Measurements from ENCODE around the gene AURKAIP1. TPM values are rescaled to one million over a fixed set of nuclear protein-coding genes. Genes with fewer than 3 reads are reported as not detected.

AURKAIP1 gene
- total and polyA plus RNA-seq, 9 of the 15 experiments (the other 6 are each of a cell fraction or from before 2014, with no cell fraction given): 7.8 to 478 (median 92.0) TPM

GRCh38 chr1:1344655-1345361, 30.2 kb downstream of the AURKAIP1 start:
- H3K36me3 ChIP-seq (ENCODE audit: control insufficient read depth, insufficient read depth, low read length): peaks cover 53% of the 10 kb centered on the region; the same call in 2 of the 3 replicates
- ChIA-PET CTCF (ENCODE audit: low intra/inter-chr PET ratio) (no interaction called here), POLR2A (interaction anchor here (0.6 to 4.8 kb wide), 5 partner anchors 9 to 447 kb away, joined by 3 to 22 read pairs (median 5); partner anchors contain the start of gene AURKAIP1)
- DNase-seq (ENCODE audit: extremely low read depth in 1 of 4, low spot score in 3 of 4) (peak; percentile 56 to 63 (median 60)), FAIRE-seq (no peak), ATAC-seq (peak; percentile 59)
- H3K27me3 ChIP-seq (ENCODE audit: control insufficient read depth in 2 of 2, insufficient read depth in 2 of 2, low read length in 2 of 2): no peaks in the 10 kb centered on the region
- no peak overlapping the region for H2AFZ ChIP-seq (ENCODE audit: low read depth, low read length)
- 72% methylated on average over 15 of the region's 15 CpGs for WGBS (ENCODE audit: insufficient coverage, low coverage, missing lambda C conversion rate)
- H3K9me1 ChIP-seq (ENCODE audit: control insufficient read depth, insufficient read depth, low read length): peaks cover 8% of the 10 kb centered on the region
- H3K4me3 ChIP-seq: no peak overlapping the region
- H3K27ac ChIP-seq (ENCODE audit: extremely low read depth, low read depth, low read length): peak overlapping the region; percentile 46; the same call in 2 of the 3 replicates
- H3K9me3 ChIP-seq (replicated peaks; ENCODE audit: control insufficient read depth, insufficient read depth, low read depth, low read length): 0 out of 2 replicates have a peak, but pooled peaks cover 2% of the 10 kb centered on the region
- H3K9ac ChIP-seq (ENCODE audit: insufficient read depth in 1 of 2, low read depth in 2 of 2, low read length in 2 of 2): peak overlapping the region; percentile 10 to 98; a peak in 3 of 4 replicates
- BruUV-seq (replicated peaks): no TSS peak
- peaks cover 47% of the 10 kb centered on the region; the same call in 1 of the 2 replicates for H4K20me1 ChIP-seq (replicated peaks; ENCODE audit: control insufficient read depth, insufficient read depth, low read length)
- intact Hi-C loops (cut with micrococcal nuclease): no loop called here
- no peak overlapping the region for H3K4me2 ChIP-seq (ENCODE audit: insufficient read depth, low read length)
- in situ Hi-C loops (cut with MboI): no loop called here
- H3K79me2 ChIP-seq (ENCODE audit: control insufficient read depth, insufficient read depth, low read length): peaks cover 65% of the 10 kb centered on the region
- H3K4me1 ChIP-seq (replicated peaks in 1 of 2; ENCODE audit: control insufficient read depth in 2 of 2, insufficient read depth in 2 of 2, low read length in 2 of 2): peaks cover 9 to 88% of the 10 kb centered on the region in 2 experiments; a peak in 3 of 5 replicates
- TF ChIP-seq FOXP1 (CRISPR knock-in tag; IDR thresholded peaks at IDR 0.05): 0 out of 2 replicates have a peak, but pooled peaks have one; percentile 70
- 0 out of 2 replicates have a peak, but pooled peaks have one; percentile 28 for TF ChIP-seq RB1 (IDR thresholded peaks at IDR 0.05; ENCODE audit: low read depth)
- no peak for TF ChIP-seq TOE1 (IDR thresholded peaks at IDR 0.05; ENCODE audit: borderline replicate concordance)
- no peak for TF ChIP-seq TOE1 (CRISPR knock-in tag; IDR thresholded peaks at IDR 0.05; ENCODE audit: borderline replicate concordance, low read depth)
- TF ChIP-seq HLTF (IDR thresholded peaks at IDR 0.05): peak; percentile 45; the same call in 1 of the 2 replicates
- peak; percentile 66; the same call in 1 of the 2 replicates for TF ChIP-seq ZNF24 (IDR thresholded peaks at IDR 0.05)
- no peak for TF ChIP-seq ZBTB17 (CRISPR knock-in tag; IDR thresholded peaks at IDR 0.05)
- peak; percentile 37; the same call in 1 of the 2 replicates for TF ChIP-seq GABPB1 (CRISPR knock-in tag; IDR thresholded peaks at IDR 0.05)
- peak; percentile 46 for TF ChIP-seq RBFOX2 (IDR thresholded peaks at IDR 0.05; ENCODE audit: low read depth, low read length)
- peak; percentile 52; the same call in 1 of the 2 replicates for TF ChIP-seq MAX (CRISPR knock-in tag; IDR thresholded peaks at IDR 0.05)
- peak; percentile 25 for TF ChIP-seq FOS (IDR thresholded peaks at IDR 0.05; ENCODE audit: extremely low read depth, insufficient read length)
- TF ChIP-seq, protein P1, sequence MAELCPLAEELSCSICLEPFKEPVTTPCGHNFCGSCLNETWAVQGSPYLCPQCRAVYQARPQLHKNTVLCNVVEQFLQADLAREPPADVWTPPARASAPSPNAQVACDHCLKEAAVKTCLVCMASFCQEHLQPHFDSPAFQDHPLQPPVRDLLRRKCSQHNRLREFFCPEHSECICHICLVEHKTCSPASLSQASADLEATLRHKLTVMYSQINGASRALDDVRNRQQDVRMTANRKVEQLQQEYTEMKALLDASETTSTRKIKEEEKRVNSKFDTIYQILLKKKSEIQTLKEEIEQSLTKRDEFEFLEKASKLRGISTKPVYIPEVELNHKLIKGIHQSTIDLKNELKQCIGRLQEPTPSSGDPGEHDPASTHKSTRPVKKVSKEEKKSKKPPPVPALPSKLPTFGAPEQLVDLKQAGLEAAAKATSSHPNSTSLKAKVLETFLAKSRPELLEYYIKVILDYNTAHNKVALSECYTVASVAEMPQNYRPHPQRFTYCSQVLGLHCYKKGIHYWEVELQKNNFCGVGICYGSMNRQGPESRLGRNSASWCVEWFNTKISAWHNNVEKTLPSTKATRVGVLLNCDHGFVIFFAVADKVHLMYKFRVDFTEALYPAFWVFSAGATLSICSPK (IDR thresholded peaks at IDR 0.05; ENCODE audit: borderline replicate concordance): 0 out of 2 replicates have a peak, but pooled peaks have one; percentile 54
- peak in 1 of 2 experiments; percentile 35; a peak in 2 of 4 replicates for TF ChIP-seq RAD21 (CRISPR knock-in tag; conservative IDR thresholded peaks at IDR 0.05 in 1 of 2, IDR thresholded peaks at IDR 0.05 in 1 of 2)
- TF ChIP-seq SNIP1 (IDR thresholded peaks at IDR 0.05; ENCODE audit: low read depth): 0 out of 2 replicates have a peak, but pooled peaks have one; percentile 29
- TF ChIP-seq JUND (IDR thresholded peaks at IDR 0.05; ENCODE audit: borderline replicate concordance, low read depth, low read length): peak; percentile 82
- peak; percentile 62; the same call in 1 of the 3 replicates for TF ChIP-seq JUND (tag; IDR thresholded peaks at IDR 0.05; ENCODE audit: borderline replicate concordance, low read depth, low read length)
- TF ChIP-seq XRCC4 (IDR thresholded peaks at IDR 0.05; ENCODE audit: extremely low read depth, insufficient read depth, insufficient read length): no peak
- TF ChIP-seq NCOA2 (IDR thresholded peaks at IDR 0.05; ENCODE audit: partially characterized antibody in 2 of 2): no peak
- peak; percentile 43; the same call in 1 of the 2 replicates for TF ChIP-seq SMARCE1 (IDR thresholded peaks at IDR 0.05)
- peak; percentile 36; the same call in 1 of the 2 replicates for TF ChIP-seq BCOR (IDR thresholded peaks at IDR 0.05)
- peak; percentile 19; the same call in 1 of the 2 replicates for TF ChIP-seq SMC3 (conservative IDR thresholded peaks at IDR 0.05; ENCODE audit: insufficient read depth, low read depth, low read length)

Measured in K562 (cell line).